PC-3 (cell line): Measurements from ENCODE around the gene AUTS2.

Source experiments
- CTCF ChIP-seq: fragments of 300-600 bp; sonication (generic); conservative IDR thresholded peaks from 2 replicates; pipeline ENCODE4 v1.5.1; 2017; ENCODE audit warnings: antibody characterized with exemption, low read depth, mild to moderate bottlenecking, low read length
- EZH2phosphoT487 ChIP-seq: fragments of 300-600 bp; sonication (generic); IDR thresholded peaks from 2 replicates; pipeline ENCODE4 v1.6.1; 2018; ENCODE audit warnings: mild to moderate bottlenecking, antibody characterized with exemption, low read length, borderline replicate concordance

GRCh38 chr7:69682518-69682917 lies 84.2 kb downstream of the AUTS2 start:
- no peak for TF ChIP-seq EZH2phosphoT487
- no peak for TF ChIP-seq CTCF
